ENCODE data around the gene ARHGAP15.
A peak's percentile ranks its signal among the peaks of the same experiment; 100 is the strongest.

Gene ARHGAP15

DNA sequence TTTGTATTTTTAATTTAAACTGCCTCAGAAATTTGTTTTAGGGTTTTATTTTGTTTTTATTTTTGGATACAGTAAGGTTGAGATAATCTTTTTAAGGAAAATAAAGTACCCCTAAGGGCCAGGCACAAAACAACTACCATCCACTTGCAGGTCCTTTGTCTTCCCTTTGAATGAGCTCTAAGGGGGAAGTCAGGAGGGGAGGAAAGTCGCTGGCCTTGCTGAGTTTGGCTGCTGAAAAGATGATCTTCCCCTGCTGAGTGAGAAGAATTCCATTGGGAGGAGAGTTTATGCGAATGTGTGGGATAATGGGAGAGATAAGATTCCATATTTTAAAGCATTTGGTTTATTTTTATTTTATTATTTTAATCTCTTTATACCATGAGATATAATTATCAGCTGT lies 100.7 kb downstream of the ARHGAP15 start:
- no peak for DNase-seq

DNA sequence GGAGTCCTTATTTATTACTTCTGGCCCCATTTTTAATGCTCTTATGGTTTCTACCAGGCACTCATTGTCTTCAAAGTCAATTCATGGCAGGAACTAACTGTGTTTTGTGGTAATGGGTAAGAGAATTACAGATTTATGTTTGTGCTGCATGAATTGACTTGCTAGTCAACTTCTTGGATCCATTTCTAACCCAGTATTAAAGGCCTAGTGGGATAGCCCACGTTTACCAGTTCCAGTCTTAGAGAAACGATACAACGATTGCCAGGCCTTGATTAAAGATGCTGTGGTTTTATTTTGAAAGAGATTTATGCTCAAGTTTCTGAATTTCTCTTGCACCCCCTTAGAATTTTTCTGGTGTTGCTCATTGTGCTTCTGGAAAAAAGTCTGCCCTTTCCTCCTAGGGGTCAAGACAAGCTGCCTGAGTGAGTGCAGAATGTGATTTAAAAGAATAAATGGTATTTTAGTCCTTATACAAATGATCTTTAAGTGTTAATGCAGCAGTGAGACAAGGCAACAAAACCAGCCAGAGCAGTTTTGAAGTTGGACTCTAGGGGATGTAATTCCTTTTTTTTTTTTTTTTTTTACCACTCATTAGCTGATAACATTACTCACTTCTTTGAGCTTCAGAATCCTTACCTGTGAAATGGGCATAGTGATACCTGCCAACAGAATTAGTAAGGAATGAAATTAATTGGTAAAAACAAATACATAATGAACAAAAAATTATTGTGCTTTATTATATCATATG lies 101.5 kb downstream of the ARHGAP15 start:
- DNase-seq, result no peak

DNA sequence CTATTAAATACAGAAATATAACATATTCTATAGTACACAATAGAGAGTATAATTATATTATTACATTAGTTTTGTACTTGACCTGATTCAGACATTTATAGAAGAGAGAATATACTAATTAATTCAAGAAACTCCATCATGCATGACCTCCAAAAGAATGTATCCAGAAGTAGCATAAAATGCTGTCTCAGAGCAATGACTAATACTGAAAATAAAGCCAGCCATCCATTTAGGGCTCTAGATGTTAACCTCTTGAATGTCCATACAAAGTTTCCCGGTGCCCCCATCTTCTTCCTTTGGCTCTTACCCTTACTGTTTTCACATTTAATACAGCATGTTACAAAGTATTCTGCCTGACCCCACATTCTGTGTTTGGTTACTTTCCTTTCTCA lies 102.0 kb downstream of the ARHGAP15 start:
- DNase-seq, result no peak

DNA sequence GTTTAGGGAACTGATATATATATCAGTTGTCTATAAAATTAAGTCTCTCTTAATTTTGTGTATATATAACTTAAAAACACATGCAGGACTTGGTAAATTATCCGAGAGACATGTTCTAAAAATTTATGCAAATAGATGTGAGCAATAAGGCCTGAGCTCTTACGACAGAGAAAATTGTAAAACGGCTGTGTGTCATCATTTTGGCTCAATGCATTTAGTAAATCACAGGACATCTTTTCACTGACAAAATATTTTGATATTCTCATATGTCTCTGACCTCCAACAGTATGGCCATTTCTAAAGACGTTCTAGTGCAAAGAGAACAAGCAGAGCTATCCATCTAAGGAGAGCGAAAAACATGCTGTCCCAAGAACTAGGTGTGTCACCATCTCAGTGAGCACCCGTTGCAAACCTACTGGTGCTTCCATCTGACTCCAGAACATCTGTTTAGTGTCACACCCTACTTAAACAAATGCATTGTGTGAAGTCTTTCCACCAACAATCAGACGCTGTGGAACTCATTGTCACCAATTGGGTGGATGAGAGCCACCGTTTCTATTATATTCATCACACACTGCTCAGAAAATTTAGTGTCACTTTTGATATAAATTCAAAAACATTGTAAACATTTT lies 108.0 kb downstream of the ARHGAP15 start:
- no peak for DNase-seq

DNA sequence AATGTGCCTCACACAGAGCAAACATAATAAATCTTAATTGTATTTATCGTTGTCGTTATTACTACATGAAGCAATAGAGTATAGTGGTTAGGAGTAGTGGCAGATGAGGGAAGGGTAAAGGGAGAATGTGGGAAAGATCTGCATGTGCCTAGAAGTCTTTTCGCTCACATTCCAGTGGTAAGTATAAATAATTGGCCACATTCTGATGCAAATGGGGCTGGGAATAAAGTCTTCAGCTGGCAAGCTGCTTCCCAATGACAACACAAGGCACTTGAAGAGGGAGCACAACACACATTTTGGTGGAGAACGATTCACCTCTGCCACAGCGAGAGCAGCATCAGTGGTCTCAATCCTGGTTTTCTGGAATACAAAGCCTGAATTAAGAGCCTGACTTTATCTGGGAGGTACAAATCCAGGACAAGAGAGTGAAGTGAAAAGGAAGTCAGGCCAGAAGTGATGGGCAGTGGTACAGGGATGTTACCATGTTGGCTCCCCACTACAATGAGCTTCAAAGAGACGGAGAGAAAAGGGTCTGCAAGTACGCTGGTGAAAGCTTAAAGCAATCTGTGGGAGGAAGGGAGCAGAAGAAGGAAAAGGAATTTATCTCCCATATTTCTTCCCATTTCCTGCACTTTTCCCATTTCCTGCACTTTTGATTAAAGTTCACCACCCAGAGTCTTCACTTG lies 112.3 kb downstream of the ARHGAP15 start:
- DNase-seq, result no peak

DNA sequence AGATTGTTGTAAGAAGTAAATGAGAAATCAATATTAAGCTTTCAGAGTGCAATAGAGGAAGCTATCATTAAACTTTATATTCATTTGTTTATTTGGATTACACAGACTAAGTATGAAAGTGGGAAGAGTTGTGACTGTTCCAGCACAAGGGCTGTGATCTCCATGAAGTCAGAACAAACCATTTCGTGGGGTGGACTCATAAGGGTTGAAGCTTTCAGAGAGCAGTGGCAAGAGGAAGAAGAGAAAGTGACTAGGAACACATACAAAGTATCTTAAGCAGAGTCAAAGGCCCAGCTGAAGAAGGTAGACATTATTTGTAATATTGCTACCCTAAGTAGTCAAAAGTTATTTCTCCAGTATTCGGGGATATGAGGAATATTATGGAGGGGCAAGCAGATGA lies 117.0 kb downstream of the ARHGAP15 start:
- no peak for DNase-seq

DNA sequence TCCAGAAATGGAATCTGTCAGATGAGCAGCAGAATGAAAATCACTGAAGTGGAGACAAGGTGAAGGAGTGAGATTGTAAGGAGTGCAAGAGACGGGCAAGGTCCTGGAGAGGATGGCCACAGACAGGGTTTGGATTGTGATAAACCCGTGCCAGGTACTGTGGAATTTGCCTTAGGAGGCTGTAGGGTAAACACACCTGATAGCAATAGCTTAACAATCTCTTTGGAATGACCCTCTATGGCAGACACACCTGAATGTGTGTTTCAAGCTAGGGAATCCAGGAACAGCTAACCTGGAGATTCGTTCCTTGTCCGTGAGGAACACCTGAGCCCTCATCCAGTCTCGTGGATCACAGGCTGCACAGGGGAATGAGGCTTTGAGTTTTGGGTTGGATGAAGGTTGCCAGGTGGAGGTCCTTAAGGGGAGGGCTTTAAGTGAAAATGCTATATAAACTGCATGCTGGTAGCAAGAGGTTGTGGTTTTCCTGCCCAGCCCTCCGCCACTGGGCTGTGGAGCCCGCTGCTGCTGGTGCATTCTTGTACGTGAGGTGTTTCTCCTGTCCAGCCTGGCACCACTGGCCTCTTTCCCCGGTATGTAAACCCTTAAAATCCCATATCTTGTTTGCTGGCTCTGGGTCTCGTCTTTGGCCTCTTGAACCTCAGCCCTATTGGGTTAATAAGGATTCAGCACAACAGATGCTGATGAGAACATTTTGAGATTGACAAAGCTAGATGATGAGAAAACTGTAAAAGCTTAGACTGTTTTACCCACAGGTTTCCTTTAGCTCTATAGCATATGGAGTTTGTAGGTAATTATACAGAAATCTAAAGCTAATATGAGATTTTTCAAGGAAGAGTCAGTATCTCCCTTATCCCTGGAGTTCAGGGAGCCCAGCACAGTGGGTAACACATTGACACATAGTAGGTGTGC lies 117.9 kb downstream of the ARHGAP15 start:
- no peak for DNase-seq

DNA sequence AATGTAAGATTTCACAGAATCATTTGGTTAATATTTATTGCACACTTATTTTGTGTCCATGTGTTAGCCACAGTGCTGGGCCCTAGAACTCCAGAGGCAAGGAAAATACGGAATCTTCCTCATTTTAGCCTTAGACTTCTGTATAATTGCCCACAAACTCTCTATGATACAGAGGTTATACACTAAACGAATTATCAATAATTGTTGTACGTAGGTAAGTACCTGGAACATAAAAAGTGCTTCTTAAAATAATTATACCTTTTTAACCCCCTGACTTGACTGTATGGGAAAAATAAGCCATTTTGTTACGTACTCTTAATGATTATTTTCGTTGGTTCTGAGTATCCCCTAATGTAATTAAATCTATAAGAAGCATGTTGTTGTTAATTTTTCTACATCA lies 119.4 kb downstream of the ARHGAP15 start:
- DNase-seq, result no peak

DNA sequence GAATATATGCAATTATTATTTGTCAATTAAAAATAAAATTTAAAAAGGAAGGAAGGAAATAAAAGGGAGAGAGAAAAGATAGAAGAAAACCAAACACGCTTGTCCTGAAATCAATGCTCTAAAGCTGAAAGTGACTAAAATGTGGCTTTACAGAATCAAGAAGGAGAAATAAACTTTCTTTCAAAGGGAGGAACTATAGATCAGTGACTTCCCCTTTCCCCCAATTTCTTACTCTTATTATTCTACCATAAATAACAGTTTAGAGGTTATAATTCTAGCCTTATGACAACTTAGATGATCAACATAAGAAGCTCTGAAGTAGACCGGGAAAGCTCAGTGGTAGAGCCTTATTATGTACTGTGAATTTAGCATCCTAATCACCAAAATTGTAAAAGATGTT lies 122.5 kb downstream of the ARHGAP15 start:
- no peak for DNase-seq

DNA sequence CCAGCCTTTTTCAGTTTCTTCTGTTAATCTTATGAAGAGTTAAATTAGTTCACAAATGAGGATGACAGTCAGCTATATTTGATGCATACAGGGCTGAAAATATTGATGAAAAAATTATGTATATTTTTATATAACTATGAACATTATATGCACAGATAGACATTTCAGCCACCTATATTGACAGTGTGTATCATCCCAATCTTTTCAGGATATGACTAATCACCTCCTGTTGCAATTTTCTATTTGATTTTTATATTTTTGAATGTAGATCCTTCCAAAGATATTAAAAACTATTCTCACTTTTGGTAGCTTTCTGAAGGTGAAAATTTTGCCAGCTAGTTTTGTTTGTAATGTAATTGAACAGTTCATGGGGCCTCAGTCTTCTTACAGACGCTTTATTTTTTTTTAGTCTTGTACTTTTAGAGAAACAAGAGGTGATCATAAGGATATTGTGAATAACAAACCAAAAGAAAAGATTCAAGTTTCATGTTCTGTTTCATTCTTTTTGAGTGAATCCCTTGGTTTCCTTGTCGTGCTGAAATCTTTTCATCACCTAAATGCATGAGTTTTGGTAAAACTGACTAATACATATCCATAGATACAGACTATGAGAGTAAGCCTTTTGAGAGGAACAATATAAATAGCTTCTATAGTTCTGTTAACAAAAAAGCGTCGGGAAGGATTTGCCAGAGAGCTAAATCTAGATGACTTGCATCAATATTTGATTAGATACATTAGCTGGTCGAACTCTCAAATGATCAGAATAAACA lies 123.1 kb downstream of the ARHGAP15 start:
- no peak for DNase-seq

DNA sequence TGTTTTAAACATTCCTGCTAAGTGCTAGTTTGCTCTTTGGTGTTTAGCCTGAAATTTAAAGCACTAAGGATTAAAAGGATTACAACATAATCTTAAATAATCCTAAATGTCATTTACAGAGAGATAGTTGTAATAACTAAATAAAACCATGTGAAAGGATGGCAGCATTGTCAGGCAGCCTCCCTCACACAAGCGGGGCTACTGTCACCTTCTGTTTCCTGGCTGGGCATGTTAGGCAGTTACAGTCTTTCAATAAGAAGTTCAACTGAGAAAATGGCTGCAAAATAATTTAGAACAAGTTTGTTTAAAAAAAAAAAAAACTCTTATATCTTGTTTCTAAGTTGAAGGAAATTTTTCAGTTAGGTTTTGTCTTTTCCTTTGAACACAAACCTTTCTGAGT lies 124.9 kb downstream of the ARHGAP15 start:
- DNase-seq, result no peak

DNA sequence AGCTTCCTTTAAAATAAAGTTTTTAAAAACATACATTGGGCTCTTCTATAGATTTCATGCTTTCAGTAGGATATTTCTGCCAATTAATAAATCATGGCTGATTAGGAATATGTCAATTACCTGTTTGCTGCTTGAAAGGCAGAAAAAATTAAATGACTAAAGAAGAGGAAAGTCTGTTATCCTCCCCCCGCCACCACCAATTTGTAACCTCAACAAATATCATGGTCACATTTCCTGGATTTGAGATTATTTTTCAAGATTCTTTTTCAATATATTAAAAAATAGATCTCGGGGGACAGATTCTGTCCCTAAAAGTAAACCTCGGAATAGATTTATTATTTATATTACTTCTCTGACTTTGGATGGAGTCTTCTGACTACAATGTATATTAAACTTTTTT lies 125.9 kb downstream of the ARHGAP15 start:
- no peak for DNase-seq

DNA sequence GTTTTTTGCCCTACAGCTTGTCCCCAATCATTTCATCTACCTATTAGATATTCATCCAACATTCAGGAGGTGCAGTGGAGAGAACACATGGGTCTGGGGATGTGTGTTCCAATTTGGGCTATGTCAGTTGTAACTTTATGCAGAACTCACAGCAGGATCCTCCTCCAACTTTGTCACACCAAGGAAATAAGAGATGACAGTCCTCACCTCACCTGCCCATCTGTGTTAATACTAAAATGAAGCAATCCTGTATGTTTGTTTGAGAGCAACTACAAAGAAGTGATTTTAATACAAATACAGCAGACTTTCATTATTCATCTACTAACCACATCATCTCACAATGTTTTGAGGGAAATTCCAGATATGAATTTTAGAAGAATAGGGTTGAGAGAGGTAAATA lies 126.7 kb downstream of the ARHGAP15 start:
- DNase-seq, result no peak

DNA sequence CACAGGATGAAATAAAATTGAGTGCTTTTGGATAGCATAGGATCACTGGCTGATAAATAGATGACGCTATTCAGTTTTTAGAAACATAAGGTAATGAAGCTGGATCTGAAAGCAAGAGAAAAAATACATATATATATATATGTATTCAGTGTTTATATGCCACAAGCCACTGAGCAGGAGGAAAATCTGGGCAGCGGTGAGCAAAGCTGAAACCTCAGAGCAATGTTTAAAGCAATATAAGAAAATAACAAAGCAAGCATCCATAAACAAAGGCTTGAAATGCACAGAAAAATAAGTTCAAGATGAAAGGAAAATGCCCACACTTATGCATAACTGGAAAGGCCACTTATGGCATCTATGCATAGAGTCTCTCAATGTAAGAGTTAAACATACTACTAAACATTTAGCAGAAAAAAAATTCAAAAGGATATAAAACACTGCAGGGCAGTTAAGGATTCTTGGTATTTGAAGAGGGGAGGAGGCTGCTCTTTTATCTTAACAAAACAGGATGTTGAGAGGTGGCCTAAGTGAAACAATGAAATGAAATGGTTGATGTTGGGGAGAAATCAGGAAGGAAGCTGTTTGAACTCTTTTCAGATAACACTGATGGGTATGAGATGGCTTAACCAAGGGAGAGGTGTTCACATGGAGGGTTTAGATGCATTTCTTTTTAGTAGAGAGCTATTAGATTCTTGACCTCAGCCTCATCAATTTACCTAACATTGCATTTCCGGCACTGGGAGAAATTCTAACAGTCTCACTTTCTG lies 129.1 kb downstream of the ARHGAP15 start:
- DNase-seq, result peak in 1 of 2 experiments; percentile 10

DNA sequence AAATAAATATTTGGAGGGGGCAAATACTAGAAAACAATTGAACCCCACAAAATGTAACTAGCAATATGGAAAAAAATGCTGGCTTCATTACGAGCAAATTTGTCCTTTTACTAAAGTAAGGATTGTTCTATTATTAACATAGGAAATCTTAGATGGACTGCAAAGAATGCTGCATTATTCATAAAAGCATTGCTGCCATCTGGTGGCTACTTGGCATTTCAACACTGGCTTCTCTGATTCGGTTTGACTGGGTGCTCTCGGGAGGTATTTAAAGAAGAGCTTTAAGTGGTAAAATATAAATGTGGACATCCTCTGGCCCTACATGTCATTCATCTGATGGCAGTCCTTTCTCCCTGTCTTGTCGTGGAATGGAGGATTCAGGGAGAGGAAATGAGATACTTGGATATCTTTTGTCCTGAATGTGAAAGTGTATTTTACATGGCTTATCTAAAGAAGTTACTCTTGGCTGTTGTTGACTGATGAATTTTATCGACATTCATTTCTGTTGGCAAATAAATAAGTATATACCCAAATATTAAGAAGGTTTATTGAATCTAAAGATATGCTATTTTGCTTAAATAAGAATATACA lies 130.2 kb downstream of the ARHGAP15 start:
- DNase-seq, result peak; percentile 67 to 78

DNA sequence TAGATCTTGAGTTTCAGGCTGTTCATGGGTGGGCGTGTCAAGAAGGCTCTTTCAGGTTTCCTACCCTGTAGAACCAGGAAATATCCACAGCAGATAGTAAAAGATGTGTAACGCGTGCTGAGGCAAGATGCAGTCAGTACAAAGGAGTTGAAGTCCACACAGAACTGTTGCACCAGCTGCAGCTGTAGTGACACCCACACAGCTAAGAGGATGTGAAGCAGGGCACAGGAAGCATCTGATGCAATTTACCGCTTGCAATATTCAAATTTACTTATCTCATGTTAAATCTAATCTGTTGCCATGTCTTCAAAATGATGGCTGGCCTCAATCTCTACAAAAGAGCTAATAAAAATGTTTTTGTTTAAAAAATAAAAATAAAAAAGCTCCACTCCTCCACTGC lies 132.8 kb downstream of the ARHGAP15 start:
- DNase-seq, result peak; percentile 78 to 80

DNA sequence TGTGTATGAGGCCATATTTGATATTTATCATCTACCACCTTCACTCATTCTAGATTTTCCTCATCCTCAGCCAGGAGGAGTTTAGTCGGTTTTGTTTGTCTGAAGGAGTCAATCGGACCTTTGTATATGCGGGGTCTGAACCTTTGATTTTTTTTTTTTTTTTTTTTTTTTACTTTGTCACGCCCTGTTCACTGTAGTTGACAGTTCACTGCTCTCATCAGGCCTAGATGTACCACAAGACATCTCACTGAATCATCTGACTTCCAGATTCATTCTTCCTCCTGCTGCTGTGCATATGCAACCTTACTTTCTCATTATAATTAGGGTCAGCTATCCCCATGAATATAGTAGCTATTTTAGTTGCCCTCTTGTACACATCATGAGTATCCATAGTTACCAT lies 133.2 kb downstream of the ARHGAP15 start:
- DNase-seq, result no peak

DNA sequence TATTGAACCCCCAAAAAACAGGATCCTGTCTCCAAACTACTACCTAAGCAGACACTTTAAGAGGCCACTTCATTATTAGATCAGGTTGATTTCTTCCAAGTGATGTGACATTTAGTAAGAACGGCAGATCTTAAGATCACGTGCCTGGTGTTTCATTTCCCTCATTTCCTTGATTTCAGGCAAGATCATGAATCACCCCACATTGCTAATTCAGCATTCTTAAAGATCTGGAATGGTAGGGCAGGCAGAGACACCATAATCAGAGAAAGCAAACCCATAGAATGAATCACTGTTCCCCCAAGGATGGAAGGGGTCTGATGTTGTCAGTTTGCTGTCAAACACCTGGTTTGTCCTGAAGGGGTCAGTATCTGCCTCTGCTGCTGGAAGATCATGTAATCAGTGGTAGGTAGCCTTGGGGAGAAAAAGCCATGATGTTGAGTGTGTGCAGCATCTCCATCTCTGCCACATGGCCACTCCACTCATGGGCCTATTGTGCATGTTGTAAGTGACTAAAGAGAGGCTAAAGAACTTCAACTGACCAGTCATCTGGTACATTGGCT lies 133.9 kb downstream of the ARHGAP15 start:
- DNase-seq, result no peak

DNA sequence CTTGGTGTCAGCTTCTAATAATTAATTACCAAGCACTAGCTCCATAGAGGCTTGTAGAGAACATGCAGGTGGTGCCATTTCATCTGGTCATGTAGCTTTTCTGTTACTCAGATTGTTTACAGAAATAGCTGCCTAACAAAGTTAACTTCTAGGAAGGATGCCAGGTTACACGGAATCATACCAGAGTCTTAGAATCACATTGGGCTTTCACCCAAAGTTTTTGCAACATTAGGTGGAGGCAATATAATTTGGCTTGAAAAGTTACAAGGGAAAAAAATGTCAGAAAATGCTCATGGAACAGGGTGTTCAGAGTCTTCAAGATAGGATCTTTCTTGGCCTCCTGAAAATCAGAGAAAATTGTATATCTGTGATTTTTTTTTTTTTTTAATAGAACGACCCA lies 135.6 kb downstream of the ARHGAP15 start:
- no peak for DNase-seq

DNA sequence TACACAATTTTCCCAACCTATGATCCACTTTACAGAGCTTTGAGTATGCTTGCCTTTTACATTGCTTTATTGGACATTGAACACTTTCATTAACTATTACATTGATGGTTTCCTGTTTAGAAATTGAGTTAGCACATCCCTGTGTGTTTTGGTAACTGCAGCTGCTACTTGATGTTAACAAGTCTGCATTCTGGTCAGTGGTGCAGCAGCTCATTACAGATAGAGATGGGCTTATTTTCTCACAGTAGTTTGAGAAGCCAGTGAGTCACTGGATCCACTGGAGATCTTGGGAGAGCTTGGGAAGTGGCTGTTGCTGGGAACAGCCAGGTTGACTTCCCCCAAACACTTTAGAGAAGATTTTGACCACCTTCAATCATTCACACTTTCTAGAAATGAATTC lies 150.5 kb downstream of the ARHGAP15 start:
- no peak for DNase-seq
